ENCODE measurements around the gene FAM151A. TPM values are rescaled to one million over a fixed set of nuclear protein-coding genes. Genes with fewer than 3 reads are reported as not detected.

Gene FAM151A
- total RNA-seq, result not detected in 2 replicates

GRCh38 chr1:54623216-54624007, at the start of gene FAM151A:
Gene FAM151A, minus strand, starts transcription at chr1:54623525. Its CDS starts 130 bp downstream, at chr1:54623395.

DNA sequence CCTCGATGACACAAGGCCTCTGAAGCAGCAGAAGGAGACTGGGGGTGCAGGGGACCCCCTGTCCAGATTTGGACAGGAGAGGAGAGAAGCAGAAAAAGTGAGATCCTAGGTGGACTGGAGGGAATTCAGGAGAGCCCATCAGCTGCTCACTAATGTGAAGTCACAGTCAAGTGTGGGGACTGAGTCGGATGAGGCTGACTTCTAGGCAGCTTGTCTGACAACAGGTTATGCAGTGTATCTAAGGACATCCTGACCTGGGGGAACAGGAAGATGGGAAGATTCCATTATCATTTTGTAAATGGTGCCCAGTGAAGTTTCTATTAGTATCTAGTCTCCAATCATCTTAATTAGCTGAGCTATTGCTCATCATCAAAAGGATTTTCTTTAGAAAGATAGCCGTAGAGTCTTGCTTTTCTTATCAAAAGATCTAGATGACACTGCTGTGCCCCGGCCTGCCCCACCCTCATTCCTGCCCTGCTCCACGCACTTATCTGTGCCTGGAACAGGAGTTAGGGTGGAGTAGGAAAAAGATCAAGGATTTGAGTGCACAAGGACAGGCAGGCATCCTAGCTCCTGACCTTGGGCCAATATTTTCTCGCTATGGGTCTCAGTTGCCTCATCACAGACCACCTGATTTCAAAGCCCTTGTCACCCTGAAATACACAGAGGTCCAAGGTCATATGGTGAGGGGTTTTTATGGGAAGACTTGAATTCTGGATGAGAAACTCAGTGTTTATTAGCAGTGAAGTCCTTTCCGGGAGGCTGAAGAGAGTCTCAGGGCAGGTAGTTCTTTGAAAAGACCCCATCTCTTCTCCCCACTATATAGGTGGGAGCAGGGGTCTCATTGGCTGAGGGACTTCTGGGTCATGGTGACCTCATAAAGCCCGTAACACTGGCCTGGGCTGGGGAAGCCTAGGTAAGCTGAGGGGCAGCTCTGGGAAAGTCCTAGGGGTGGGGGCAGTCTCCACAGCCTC, 17.8 kb upstream of the FAM151A start, which contains the start of gene MROH7:
TSS of gene MROH7 (plus strand) at position 924 of the 974 bp plus-strand sequence. CDS start 11,141 bp downstream, outside the sequence.

Other genes starting within 250 kb of the FAM151A start
- 27.3 and 31.1 TPM in 2 replicates for gene SSBP3, start 217.1 kb downstream of the FAM151A start, total RNA-seq
- gene ACOT11, start 75.3 kb downstream of the FAM151A start, total RNA-seq, result 4.1 and 8.7 TPM in 2 replicates
- under 0.01 and 0.14 TPM in 2 replicates for gene MROH7, start 18.3 kb upstream of the FAM151A start, total RNA-seq
- 41.6 and 47.0 TPM in 2 replicates for gene TTC4, start 92.3 kb upstream of the FAM151A start, total RNA-seq
- gene PARS2, start 141.0 kb upstream of the FAM151A start, total RNA-seq, result 2.0 and 4.1 TPM in 2 replicates
- gene TTC22, start 177.8 kb upstream of the FAM151A start, total RNA-seq, result not detected in 2 replicates

Measured in thoracic aorta endothelial cell (primary cell).